HG03066 (cell line): ENCODE results near the gene LIMA1.
"Not testable (repeated sequence)": the region's sequence is repeated elsewhere in the genome, so short reads cannot be mapped to it uniquely, and the experiment has no call there.

Experiments used
- ATAC-seq: cut with Tn5 transposase; IDR thresholded peaks from one replicate; pipeline ENCODE4 v1.9.1; 2021; ENCODE audit warnings: low read depth; ENCODE audit not compliant: unreplicated experiment

LIMA1 gene

DNA sequence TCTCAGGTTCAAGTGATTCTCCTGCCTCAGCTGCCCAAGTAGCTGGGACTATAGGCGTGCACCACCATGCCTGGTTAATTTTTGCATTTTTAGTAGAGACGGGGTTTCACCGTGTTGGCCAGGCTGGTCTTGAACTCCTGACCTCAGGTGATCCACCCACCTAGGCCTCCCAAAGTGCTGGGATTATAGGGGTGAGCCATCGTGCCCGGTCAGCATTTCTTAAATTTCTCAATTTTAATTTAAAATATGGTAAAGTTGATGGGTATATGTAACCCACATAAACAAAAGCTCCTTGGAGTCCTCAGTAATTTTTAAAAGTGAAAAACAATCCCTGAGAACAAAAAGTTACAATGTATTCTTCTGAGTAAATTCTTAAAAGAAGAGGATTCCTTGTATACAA lies 128.4 kb downstream of the LIMA1 start:
- ATAC-seq = not testable (repeated sequence)

DNA sequence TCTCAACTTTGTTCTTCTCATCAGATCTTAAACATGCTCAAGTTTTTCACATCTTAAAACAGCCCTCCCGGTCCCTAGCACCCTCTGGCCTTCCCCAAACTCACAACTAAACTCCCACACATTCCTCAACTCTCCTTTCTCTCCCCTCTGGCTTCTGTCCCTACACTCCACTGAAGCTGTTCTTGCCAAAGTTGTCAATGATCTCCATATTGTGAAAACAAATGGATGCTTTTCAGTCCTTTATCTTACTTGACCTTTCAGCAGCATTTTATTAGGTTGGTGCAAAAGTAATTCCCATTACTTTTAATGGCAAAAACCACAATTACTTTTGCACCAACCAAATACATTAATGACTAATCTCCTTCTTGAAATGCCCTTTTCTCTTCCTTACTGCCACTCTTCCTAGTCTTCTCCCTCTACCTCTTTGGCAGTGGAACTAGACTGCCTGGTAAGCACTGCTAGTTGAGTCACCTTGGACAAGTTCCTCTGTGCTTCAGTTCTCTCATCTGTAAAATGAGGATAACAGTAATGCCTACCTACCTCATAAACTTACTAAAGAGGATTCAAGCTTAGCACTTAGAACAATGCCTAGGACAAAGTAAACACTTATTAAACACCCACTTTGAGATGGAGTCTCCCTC lies 132.2 kb downstream of the LIMA1 start:
- ATAC-seq = no peak

DNA sequence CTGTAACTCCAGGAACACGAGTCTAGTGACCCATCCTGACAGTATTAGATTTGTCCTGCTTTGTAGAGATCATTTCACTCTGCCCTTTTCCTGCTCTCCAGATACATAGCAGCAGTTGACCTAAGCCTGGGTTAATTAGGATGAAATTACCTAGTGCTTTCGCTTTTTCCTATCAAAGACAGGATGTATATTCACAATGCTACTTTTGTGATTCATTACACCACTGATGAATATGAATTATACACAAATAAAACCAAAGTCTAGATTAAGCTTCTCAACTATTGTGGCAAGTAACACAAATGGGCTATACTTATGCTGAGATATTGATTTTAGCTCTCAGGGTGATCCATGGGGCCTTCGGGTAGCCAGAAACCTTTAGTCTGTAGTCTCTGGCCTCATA lies 134.0 kb downstream of the LIMA1 start:
- ATAC-seq = no peak

GRCh38 chr12:50148011-50148410 lies 135.3 kb downstream of the LIMA1 start:
- not testable (repeated sequence) for ATAC-seq

GRCh38 chr12:50147281-50147680 lies 136.0 kb downstream of the LIMA1 start:
- no peak for ATAC-seq

DNA sequence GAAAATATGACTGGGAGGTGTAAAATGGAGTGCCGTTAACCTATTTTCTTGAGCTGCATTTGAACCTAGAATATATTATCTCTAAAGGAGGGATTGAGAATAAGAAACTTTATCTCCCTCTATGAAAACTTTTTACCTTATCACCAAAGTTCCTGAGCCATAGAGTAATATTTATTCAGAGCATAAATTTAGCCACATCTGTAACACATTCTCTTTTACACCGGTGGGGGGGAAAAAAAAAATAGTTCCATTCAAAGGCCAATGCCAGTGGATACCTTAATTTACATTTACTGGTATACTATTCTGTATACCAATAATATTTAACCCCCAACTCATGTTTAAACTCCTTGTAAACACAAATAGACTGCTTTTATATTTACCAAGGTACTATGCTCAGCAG lies 137.9 kb downstream of the LIMA1 start:
- ATAC-seq = no peak

DNA sequence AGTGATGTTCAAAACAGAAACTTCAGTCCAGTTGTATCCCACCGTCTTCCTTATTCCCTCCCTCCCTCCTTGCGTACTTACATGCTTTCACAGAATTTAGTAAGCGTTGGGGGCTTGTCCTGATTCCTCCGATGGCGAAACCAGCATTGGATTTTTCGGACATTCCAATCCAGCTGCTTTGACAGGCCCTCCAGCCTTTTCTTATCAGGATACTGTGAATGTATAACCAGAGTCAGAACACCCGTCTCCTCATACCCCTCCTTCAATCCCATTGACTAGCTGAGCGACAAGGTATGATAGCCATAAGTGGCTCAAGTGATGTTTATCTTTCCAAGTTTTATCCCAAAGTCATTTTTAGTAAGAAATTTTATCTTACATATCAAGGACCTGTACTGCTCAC lies 140.3 kb downstream of the LIMA1 start:
- no peak for ATAC-seq

DNA sequence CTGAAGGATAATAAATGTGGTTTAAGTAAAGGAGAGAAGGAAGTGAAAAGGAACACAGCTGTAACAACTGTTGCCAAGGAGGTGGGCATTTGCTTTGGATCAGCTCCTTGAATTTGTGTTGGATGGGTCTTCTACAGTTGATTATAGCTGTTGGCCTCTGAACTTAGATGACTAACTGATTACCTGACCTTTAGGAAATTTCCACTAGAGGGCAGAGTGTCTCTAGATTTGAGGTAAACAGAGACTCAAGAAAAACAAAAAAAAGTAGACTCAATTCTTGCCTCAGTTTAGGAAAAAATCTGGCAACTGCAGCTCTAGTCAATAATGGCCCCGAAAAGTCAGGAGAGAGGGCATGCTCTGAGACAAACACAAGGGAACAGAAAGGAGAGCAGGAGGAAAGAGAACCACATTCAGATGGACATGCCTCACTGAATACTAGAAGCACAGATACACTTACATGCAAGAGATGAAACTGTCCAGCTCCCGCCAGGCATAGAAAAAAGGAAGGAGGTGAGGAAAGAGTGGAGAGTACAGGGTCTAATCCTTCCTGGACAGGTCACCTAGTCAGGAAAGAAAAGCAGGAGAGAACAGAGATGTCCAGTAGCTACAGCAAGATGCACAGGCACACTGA lies 150.7 kb downstream of the LIMA1 start:
- ATAC-seq = no peak

DNA sequence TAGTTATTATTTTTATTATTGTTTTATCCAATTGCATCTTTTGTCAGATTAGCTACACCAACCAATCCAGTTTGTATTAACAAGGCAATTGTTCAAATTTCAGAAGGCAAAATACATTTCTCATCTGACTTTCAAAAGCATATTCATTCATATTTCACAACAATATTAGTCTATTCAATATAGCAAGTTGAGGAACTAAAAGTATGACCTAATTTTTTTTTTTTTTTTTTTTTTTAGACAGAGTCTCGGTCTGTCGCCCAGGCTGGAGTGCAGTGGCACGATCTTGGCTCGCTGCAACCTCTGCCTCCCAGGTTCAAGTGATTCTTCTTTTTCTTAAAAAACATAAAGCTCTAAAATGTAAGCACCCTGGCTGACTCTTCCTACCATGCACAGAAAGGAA lies 154.0 kb downstream of the LIMA1 start:
- ATAC-seq = no peak

GRCh38 chr12:50127546-50127945 lies 155.8 kb downstream of the LIMA1 start:
- no peak for ATAC-seq
